T47D (cell line): ENCODE measurements around the gene PRKG1.

ENCODE experiments used
- DNase-seq, 2 experiments: peaks; one replicate each; pipeline versions ENCODE4 v3.0.0 to v3.0.0-alpha.2; 2011 to 2012; ENCODE audit warnings: low read depth in 1 of 2, low spot score in 1 of 2
- JUND ChIP-seq: IDR thresholded peaks from 2 replicates; pipeline ENCODE4 v1.6.1; 2012; ENCODE audit warnings: low read depth
- in situ Hi-C: cut with HindIII; loops from 2 replicates; pipeline ENCODE4 v1.10.0; 2016; ENCODE audit warnings: low sequenced_read_pairs, low pct_unique_long_range_greater_than_20kb

PRKG1 gene

GRCh38 chr10:52068485-52068884, 994.2 kb downstream of the PRKG1 start:
- in situ Hi-C loops: no loop called here
- no peak for TF ChIP-seq JUND
- no peak for DNase-seq

- DNase-seq: no peak
- in situ Hi-C loops: no loop called here
- TF ChIP-seq JUND: no peak
Observed at GRCh38 chr10:52071814-52072213, 997.5 kb downstream of the PRKG1 start.

GRCh38 chr10:52074505-52075026, 1000.3 kb downstream of the PRKG1 start:
- TF ChIP-seq JUND: no peak
- in situ Hi-C loops: no loop called here
- DNase-seq: no peak

- in situ Hi-C loops: no loop called here
- no peak for DNase-seq
- TF ChIP-seq JUND: no peak
Observed at GRCh38 chr10:52077814-52078213, 1003.5 kb downstream of the PRKG1 start.

GRCh38 chr10:52078397-52078937, 1004.2 kb downstream of the PRKG1 start:
- no peak for DNase-seq
- no peak for TF ChIP-seq JUND
- in situ Hi-C loops: no loop called here

- in situ Hi-C loops: no loop called here
- TF ChIP-seq JUND: no peak
- DNase-seq: no peak
Observed at GRCh38 chr10:52082307-52082706, 1008.0 kb downstream of the PRKG1 start.

GRCh38 chr10:52083422-52083821, 1009.1 kb downstream of the PRKG1 start:
- in situ Hi-C loops: no loop called here
- TF ChIP-seq JUND: no peak
- no peak for DNase-seq

GRCh38 chr10:52092390-52092789, 1018.1 kb downstream of the PRKG1 start:
- no peak for TF ChIP-seq JUND
- DNase-seq: no peak
- in situ Hi-C loops: no loop called here

GRCh38 chr10:52098130-52098529, 1023.8 kb downstream of the PRKG1 start:
- in situ Hi-C loops: no loop called here
- no peak for TF ChIP-seq JUND
- no peak for DNase-seq

- in situ Hi-C loops: no loop called here
- no peak for DNase-seq
- no peak for TF ChIP-seq JUND
Observed at GRCh38 chr10:52099026-52099600, 1024.8 kb downstream of the PRKG1 start.

- in situ Hi-C loops: no loop called here
- TF ChIP-seq JUND: no peak
Observed at GRCh38 chr10:52100011-52100547, 1025.8 kb downstream of the PRKG1 start.

GRCh38 chr10:52105301-52105700, 1031.0 kb downstream of the PRKG1 start:
- TF ChIP-seq JUND: no peak
- no peak for DNase-seq
- in situ Hi-C loops: no loop called here

More at GRCh38 chr10:52100011-52100547, 1025.8 kb downstream of the PRKG1 start:
- no peak for DNase-seq

GRCh38 chr10:52106011-52106410, 1031.7 kb downstream of the PRKG1 start:
- in situ Hi-C loops: no loop called here
- no peak for DNase-seq
- TF ChIP-seq JUND: no peak
